Keratinocyte (primary cell): ENCODE data around the gene ZNF423.

ENCODE experiments used
- EZH2 ChIP-seq: IDR thresholded peaks from one replicate; pipeline ENCODE4 v1.6.1; 2012; ENCODE audit warnings: inconsistent platforms, mild to moderate bottlenecking, low read length, moderate library complexity
- TF ChIP-seq, protein P1 (sequence below), 3 experiments: IDR thresholded peaks in 1 of 3; conservative IDR thresholded peaks in 1 of 3; optimal IDR thresholded peaks in 1 of 3; 2 replicates in 2 of 3; 3 replicates in 1 of 3; pipeline versions ENCODE3 to v1.5.1; 2011; ENCODE audit warnings: low read length in 3 of 3, mild to moderate bottlenecking in 3 of 3, moderate library complexity in 2 of 3, control low read depth in 1 of 3, inconsistent platforms in 1 of 3; ENCODE audit not compliant: insufficient read depth in 2 of 3; ENCODE audit errors: extremely low read depth in 1 of 3

DNA sequence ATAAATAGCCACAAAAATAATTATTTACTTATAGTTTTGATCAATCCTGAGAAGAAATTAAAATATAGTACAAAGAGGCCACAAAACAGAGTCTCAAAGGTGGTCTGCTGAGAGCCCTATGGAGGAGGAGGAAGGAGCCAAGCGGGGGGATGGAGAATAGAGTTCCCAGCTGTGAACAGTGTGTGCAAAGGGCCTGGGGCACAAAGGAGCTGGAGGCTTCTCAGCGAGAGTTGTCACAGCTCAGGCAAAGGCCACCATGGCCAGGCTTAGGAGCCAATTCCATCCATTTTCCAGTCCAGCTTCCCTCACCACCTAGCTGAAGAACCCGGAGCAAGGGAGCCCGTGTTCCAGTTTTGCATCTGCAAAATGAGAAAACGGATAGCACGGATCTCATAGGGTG is 5.4 kb upstream of the ZNF423 start:
- TF ChIP-seq, protein P1, sequence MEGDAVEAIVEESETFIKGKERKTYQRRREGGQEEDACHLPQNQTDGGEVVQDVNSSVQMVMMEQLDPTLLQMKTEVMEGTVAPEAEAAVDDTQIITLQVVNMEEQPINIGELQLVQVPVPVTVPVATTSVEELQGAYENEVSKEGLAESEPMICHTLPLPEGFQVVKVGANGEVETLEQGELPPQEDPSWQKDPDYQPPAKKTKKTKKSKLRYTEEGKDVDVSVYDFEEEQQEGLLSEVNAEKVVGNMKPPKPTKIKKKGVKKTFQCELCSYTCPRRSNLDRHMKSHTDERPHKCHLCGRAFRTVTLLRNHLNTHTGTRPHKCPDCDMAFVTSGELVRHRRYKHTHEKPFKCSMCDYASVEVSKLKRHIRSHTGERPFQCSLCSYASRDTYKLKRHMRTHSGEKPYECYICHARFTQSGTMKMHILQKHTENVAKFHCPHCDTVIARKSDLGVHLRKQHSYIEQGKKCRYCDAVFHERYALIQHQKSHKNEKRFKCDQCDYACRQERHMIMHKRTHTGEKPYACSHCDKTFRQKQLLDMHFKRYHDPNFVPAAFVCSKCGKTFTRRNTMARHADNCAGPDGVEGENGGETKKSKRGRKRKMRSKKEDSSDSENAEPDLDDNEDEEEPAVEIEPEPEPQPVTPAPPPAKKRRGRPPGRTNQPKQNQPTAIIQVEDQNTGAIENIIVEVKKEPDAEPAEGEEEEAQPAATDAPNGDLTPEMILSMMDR (optimal IDR thresholded peaks at IDR 0.05 in 1 of 3, IDR thresholded peaks at IDR 0.05 in 1 of 3, conservative IDR thresholded peaks at IDR 0.05 in 1 of 3; ENCODE audit: extremely low read depth in 1 of 3, insufficient read depth in 2 of 3, low read length in 3 of 3), result no peak
- no peak for TF ChIP-seq EZH2
